HepG2 (cell line): ENCODE data around the gene GDA. TPM values are rescaled to one million over a fixed set of nuclear protein-coding genes. Genes with fewer than 3 reads are reported as not detected.

Experiments used
- ATF3 ChIP-seq: sonication (generic); formaldehyde crosslinking; IDR thresholded peaks from 2 replicates; pipeline ENCODE4 v1.4.0; 2020; ENCODE audit warnings: missing genetic modification reagents
- BCL3 ChIP-seq: sonication (generic); formaldehyde crosslinking; IDR thresholded peaks from 2 replicates; pipeline ENCODE4 v1.5.1; 2020; ENCODE audit warnings: mild to moderate bottlenecking, missing genetic modification reagents, moderate library complexity
- CAMTA2 ChIP-seq: sonication (generic); formaldehyde crosslinking; IDR thresholded peaks from 2 replicates; pipeline ENCODE4 v1.4.0; 2020; ENCODE audit warnings: mild to moderate bottlenecking, missing genetic modification reagents, borderline replicate concordance
- E2F2 ChIP-seq: sonication (generic); formaldehyde crosslinking; IDR thresholded peaks from 2 replicates; pipeline ENCODE4 v1.4.0; 2020; ENCODE audit warnings: missing genetic modification reagents, borderline replicate concordance
- ETS1 ChIP-seq: sonication (generic); formaldehyde crosslinking; IDR thresholded peaks from 2 replicates; pipeline ENCODE4 v1.4.0; 2020; ENCODE audit warnings: missing genetic modification reagents
- FOXO1 ChIP-seq: sonication (generic); formaldehyde crosslinking; IDR thresholded peaks from 2 replicates; pipeline ENCODE4 v1.4.0; 2020; ENCODE audit warnings: missing genetic modification reagents
- FOXP1 ChIP-seq, 2 experiments: fragments of 450-650 bp in 1 of 2; IDR thresholded peaks; 2 replicates each; pipeline ENCODE4 v1.6.1; 2017 to 2018; ENCODE audit warnings: antibody characterized with exemption in 1 of 2
- HDAC6 ChIP-seq: fragments of 200-600 bp; sonication (generic); IDR thresholded peaks from 2 replicates; pipeline ENCODE4 v1.7.0; 2017; ENCODE audit warnings: mild to moderate bottlenecking, antibody characterized with exemption, low read length, low read depth
- NCOA2 ChIP-seq: sonication (generic); formaldehyde crosslinking; IDR thresholded peaks from 2 replicates; pipeline ENCODE4 v1.8.0; 2022; ENCODE audit warnings: inconsistent platforms
- NR3C1 ChIP-seq: sonication (generic); formaldehyde crosslinking; IDR thresholded peaks from 2 replicates; pipeline ENCODE4 v1.4.0; 2020; ENCODE audit warnings: missing genetic modification reagents
- PAWR ChIP-seq: sonication (generic); formaldehyde crosslinking; IDR thresholded peaks from 2 replicates; pipeline ENCODE4 v1.4.0; 2020; ENCODE audit warnings: missing genetic modification reagents, mild to moderate bottlenecking, borderline replicate concordance
- PAXIP1 ChIP-seq: sonication (generic); formaldehyde crosslinking; conservative IDR thresholded peaks from 2 replicates; pipeline ENCODE4 v1.4.0; 2020; ENCODE audit warnings: mild to moderate bottlenecking, missing genetic modification reagents, moderate library complexity
- PHF5A ChIP-seq: IDR thresholded peaks from one replicate; pipeline ENCODE4 v1.6.1; 2018; ENCODE audit warnings: low read depth, missing genetic modification reagents; ENCODE audit not compliant: unreplicated experiment
- PTBP1 ChIP-seq: fragments of 200-400 bp; formaldehyde crosslinking; IDR thresholded peaks from 2 replicates; pipeline ENCODE4 v1.6.1; 2018; ENCODE audit warnings: low read length, low read depth; ENCODE audit not compliant: poor library complexity, severe bottlenecking
- RFX3 ChIP-seq: IDR thresholded peaks from 2 replicates; pipeline ENCODE4 v1.6.1; 2016; ENCODE audit warnings: missing biosample characterization, missing genetic modification reagents
- SP1 ChIP-seq, 2 experiments: fragments of 450-650 bp in 1 of 2; sonication (generic) in 1 of 2; formaldehyde crosslinking in 1 of 2; IDR thresholded peaks; 2 replicates each; pipeline versions ENCODE4 v1.4.0 to v1.6.1; 2016 to 2020; ENCODE audit warnings: missing genetic modification reagents in 1 of 2
- SP140L ChIP-seq: sonication (generic); formaldehyde crosslinking; IDR thresholded peaks from 2 replicates; pipeline ENCODE4 v1.4.0; 2020; ENCODE audit warnings: missing genetic modification reagents, borderline replicate concordance
- ZMAT3 ChIP-seq: sonication (generic); formaldehyde crosslinking; conservative IDR thresholded peaks from 2 replicates; pipeline ENCODE4 v1.7.0; 2021; ENCODE audit warnings: missing genetic modification reagents
- ZMYM2 ChIP-seq: sonication (generic); formaldehyde crosslinking; IDR thresholded peaks from 2 replicates; pipeline ENCODE4 v1.8.0; 2022; ENCODE audit warnings: mild to moderate bottlenecking, missing genetic modification reagents
- ZNF383 ChIP-seq: sonication (generic); formaldehyde crosslinking; IDR thresholded peaks from 2 replicates; pipeline ENCODE4 v1.4.0; 2020; ENCODE audit warnings: missing genetic modification reagents, mild to moderate bottlenecking, borderline replicate concordance
- ZNF496 ChIP-seq: sonication (generic); formaldehyde crosslinking; IDR thresholded peaks from 2 replicates; pipeline ENCODE4 v1.8.1; 2023; ENCODE audit warnings: mild to moderate bottlenecking, moderate library complexity, missing genetic modification reagents; ENCODE audit not compliant: insufficient replicate concordance
- polyA plus RNA-seq, 8 experiments: library from polyadenylated mRNA; depleted of rRNA in 3 of 8; stranded (reverse) in 7 of 8; unstranded in 1 of 8; fragments of >200 nt; fragmentation: Illumina TruSeq in 4 of 8; extraction: Trizol in 4 of 8; gene quantifications; 2 replicates each; pipeline versions ENCODE4 v1.2.1 to v1.2.3, GENCODE V29; 2011 to 2016; ENCODE audit warnings: low read depth in 4 of 8, missing spikeins in 1 of 8, mixed read lengths in 1 of 8; ENCODE audit not compliant: insufficient read depth in 1 of 8
- total RNA-seq, 5 experiments: library from RNA; depleted of rRNA; stranded (reverse); fragments of >200 nt; fragmentation: Illumina TruSeq; extraction: Trizol; gene quantifications; 2 replicates each; pipeline ENCODE4 v1.2.3, GENCODE V29; 2016; ENCODE audit warnings: low read depth in 1 of 5

The GDA gene
- total and polyA plus RNA-seq, 2 of the 13 experiments (the other 11 are each of a cell fraction or from before 2014, with no cell fraction given): 0.15 to 0.99 TPM

DNA sequence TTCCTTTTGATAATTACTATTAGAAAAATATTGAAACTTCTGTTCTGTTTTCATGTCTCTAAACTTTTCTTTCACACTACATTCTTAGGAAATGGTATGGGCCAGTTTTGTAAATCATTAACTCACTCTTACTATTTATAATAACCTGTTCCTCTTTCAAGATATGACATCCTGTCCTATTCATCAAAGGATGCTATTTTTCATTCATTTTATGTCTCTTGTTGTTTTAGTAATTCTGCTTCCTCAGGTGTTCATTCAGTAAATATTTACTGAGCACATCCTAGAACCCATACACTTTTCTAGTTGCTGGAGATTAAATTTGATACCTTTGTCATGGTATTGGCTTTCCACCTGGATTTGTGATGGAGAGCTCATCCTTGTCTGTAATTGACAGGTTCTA is 58.0 kb downstream of the GDA start (continued):
- TF ChIP-seq ETS1 (CRISPR knock-in tag) (no peak), FOXP1 (IDR thresholded peaks at IDR 0.05) (no peak), FOXP1 (CRISPR knock-in tag; IDR thresholded peaks at IDR 0.05) (0 out of 2 replicates have a peak, but pooled peaks have one; percentile 25), SP140L (CRISPR knock-in tag) (no peak), HDAC6 (no peak), ZMYM2 (CRISPR knock-in tag) (no peak), SP1 (IDR thresholded peaks at IDR 0.05) (no peak), SP1 (CRISPR knock-in tag; IDR thresholded peaks at IDR 0.05) (no peak), ATF3 (CRISPR knock-in tag) (no peak), BCL3 (CRISPR knock-in tag) (no peak), ZNF496 (CRISPR knock-in tag) (no peak), ZMAT3 (CRISPR knock-in tag) (no peak), NCOA2 (CRISPR knock-in tag) (peak; percentile 63; the same call in 1 of the 2 replicates), FOXO1 (no peak), RFX3 (CRISPR knock-in tag) (no peak), CAMTA2 (no peak), PHF5A (no peak), NR3C1 (CRISPR knock-in tag) (no peak), E2F2 (CRISPR knock-in tag) (no peak), PAXIP1 (CRISPR knock-in tag) (0 out of 2 replicates have a peak, but pooled peaks have one; percentile 23), PTBP1 (no peak), PAWR (CRISPR knock-in tag) (no peak), ZNF383 (no peak)
